ENCODE measurements around the gene TRABD.

DNA sequence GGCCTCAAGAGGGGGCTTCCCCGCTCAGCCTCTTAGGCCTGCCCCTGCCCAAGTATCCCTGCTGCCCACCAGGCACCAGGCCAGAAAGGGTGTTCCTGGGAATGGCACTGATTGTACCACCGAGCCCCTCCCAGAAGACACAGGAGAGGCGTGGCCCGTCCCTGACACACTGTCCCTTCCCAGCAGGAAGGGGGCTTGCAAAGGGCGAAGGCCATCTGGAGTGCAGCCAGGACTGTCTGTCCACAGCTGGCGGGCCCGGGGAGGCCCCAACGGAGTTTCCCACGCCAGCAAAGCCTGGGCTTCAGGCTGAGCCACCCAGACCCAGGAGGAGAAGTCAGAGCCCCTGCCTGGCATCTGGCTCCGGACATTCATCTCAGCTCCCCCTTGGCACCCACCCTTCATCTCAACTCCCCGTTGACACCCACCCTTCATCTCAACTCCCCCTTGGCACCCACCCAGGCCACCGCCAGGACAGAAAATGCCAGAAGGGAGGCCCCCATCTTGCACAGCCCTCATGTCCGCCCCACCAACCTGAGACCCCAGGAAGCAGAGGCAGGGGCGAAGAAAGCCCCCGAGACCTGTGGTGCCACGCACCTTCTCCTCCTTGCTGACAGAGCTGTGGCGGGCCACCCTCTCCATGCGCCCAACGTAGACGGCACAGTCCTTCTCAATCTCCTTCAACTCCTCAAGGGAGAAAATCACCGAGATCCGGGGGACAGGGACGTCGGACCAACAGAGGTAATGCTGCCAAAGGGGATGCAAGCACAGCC, 39.7 kb downstream of the TRABD start:
- TF ChIP-seq POLR2A (IDR thresholded peaks at IDR 0.05): no peak
- TF ChIP-seq, protein P1, sequence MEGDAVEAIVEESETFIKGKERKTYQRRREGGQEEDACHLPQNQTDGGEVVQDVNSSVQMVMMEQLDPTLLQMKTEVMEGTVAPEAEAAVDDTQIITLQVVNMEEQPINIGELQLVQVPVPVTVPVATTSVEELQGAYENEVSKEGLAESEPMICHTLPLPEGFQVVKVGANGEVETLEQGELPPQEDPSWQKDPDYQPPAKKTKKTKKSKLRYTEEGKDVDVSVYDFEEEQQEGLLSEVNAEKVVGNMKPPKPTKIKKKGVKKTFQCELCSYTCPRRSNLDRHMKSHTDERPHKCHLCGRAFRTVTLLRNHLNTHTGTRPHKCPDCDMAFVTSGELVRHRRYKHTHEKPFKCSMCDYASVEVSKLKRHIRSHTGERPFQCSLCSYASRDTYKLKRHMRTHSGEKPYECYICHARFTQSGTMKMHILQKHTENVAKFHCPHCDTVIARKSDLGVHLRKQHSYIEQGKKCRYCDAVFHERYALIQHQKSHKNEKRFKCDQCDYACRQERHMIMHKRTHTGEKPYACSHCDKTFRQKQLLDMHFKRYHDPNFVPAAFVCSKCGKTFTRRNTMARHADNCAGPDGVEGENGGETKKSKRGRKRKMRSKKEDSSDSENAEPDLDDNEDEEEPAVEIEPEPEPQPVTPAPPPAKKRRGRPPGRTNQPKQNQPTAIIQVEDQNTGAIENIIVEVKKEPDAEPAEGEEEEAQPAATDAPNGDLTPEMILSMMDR (IDR thresholded peaks at IDR 0.05): no peak

Measured in testis (tissue), 2 donors.